Kidney (tissue), 22 donors: ENCODE data around the gene ZNF48. TPM values are rescaled to one million over a fixed set of nuclear protein-coding genes. Genes with fewer than 3 reads are reported as not detected.

ENCODE experiments used
- DNase-seq, 5 donors: peaks; one replicate each; pipeline ENCODE4 v3.0.0-alpha.2; 2013 to 2020
- FAIRE-seq: peaks from 2 replicates; lab custom pipeline; 2012; peaks lifted over from hg19 to GRCh38; lab: Jason Lieb, UNC
- H3K27ac ChIP-seq, 2 donors: one replicate each; pipeline ENCODE4 v1.7.0; 2013; ENCODE audit warnings: low read depth in 2 of 2, low read length in 2 of 2, inconsistent platforms in 1 of 2
- H3K27me3 ChIP-seq: one replicate; pipeline ENCODE4 v1.7.1; 2013; ENCODE audit warnings: low read length, inconsistent platforms; ENCODE audit not compliant: control insufficient read depth, insufficient read depth
- H3K36me3 ChIP-seq, 3 donors: one replicate each; pipeline versions ENCODE4 v1.7.0 to v1.7.1; 2013; ENCODE audit warnings: low read length in 3 of 3, control low read depth in 1 of 3, inconsistent platforms in 1 of 3; ENCODE audit not compliant: insufficient read depth in 3 of 3, control insufficient read depth in 2 of 3
- H3K4me1 ChIP-seq, 3 donors: one replicate each; pipeline versions ENCODE4 v1.7.0 to v1.7.1; 2013; ENCODE audit warnings: low read length in 3 of 3, inconsistent platforms in 1 of 3, low read depth in 1 of 3; ENCODE audit not compliant: control insufficient read depth in 2 of 3, insufficient read depth in 2 of 3
- H3K4me3 ChIP-seq, 3 donors: one replicate each; pipeline versions ENCODE4 v1.7.0 to v1.8.1; 2013; ENCODE audit warnings: low read length in 3 of 3, control low read depth in 1 of 3, inconsistent platforms in 1 of 3
- H3K9ac ChIP-seq, 3 donors: one replicate each; pipeline versions ENCODE4 v1.7.0 to v1.7.1; 2013; ENCODE audit warnings: low read length in 3 of 3, control low read depth in 1 of 3, inconsistent platforms in 1 of 3
- H3K9me3 ChIP-seq, 3 donors: one replicate each; pipeline versions ENCODE4 v1.7.0 to v1.7.1; 2013; ENCODE audit warnings: low read length in 3 of 3, control low read depth in 1 of 3, inconsistent platforms in 1 of 3; ENCODE audit not compliant: control insufficient read depth in 2 of 3, insufficient read depth in 1 of 3
- CTCF ChIP-seq: IDR thresholded peaks from 3 replicates; pipeline ENCODE4 v1.5.1; 2012; ENCODE audit warnings: mild to moderate bottlenecking, moderate library complexity, borderline replicate concordance; ENCODE audit not compliant: insufficient read depth; ENCODE audit errors: extremely low read depth
- intact Hi-C: fragments of 100-400 bp; cut with DNase I; formaldehyde crosslinking; loops from one replicate; pipeline ENCODE4 v1.11.1; 2022
- long read RNA-seq, 10 donors: library from polyadenylated mRNA in 1 of 10; unstranded in 1 of 10; transcript quantifications; one replicate each; pipeline ENCODE4 v2.0.0 and lab custom pipeline, GENCODE V29; 2021 to 2026
- polyA plus RNA-seq: library from polyadenylated mRNA; stranded (reverse); fragments of 350-450 nt; fragmentation: Illumina TruSeq; extraction: RNeasy Lipid Tissue Mini Kit (QIAGEN cat#74804); gene quantifications from one replicate; pipeline ENCODE4 v1.2.3, GENCODE V29; 2014; ENCODE audit warnings: low read depth, low replicate concordance; ENCODE audit not compliant: insufficient read depth
- total RNA-seq: library from RNA; stranded (reverse); fragmentation: NEBNext Ultra II Directional; extraction: Animal tissue kit (Norgen Biotek cat#: 25700); gene quantifications from one replicate; pipeline ENCODE4 v1.2.1, GENCODE V29; 2021
- donor health status: control.
- donor health status: control.
- donor health status: control.
- donor health status: control.
- donor health status: control.
- donor health status: DM: yes; HTN: yes; CAD: no.
- donor health status: Normal renal cell carcinoma (clear cell type).

The ZNF48 gene
- 9.7 TPM for total RNA-seq
- polyA plus RNA-seq, result 6.9 TPM
- long read RNA-seq, donor 1, transcript ZNF48-201 (2 exons, 3,234 nt), result minor isoform, 5 of 11 reads
- long read RNA-seq, donor 1, transcript ZNF48-203 (3 exons, 912 nt), result major isoform, 6 of 11 reads
- long read RNA-seq, donor 1, partial matches to known transcripts, result 0 of 11 reads
- long read RNA-seq, donor 1, other reads (novel, unspliced or antisense), result 0 of 11 reads
- long read RNA-seq, donor 2, partial matches to known transcripts, result 0 of 4 reads
- long read RNA-seq, donor 2, other reads (novel, unspliced or antisense), result 0 of 4 reads
- long read RNA-seq, donor 3, partial matches to known transcripts, result 0 of 4 reads
- long read RNA-seq, donor 3, other reads (novel, unspliced or antisense), result 0 of 4 reads
- long read RNA-seq, donor 4, transcript ZNF48-203 (3 exons, 912 nt), result major isoform, 9 of 10 reads
- long read RNA-seq, donor 4, partial matches to known transcripts, result 0 of 10 reads
- long read RNA-seq, donor 4, other reads (novel, unspliced or antisense), result 0 of 10 reads
- long read RNA-seq, donor 5, result 0 reads
- long read RNA-seq, donor 6, partial matches to known transcripts, result 0 of 3 reads
- long read RNA-seq, donor 6, other reads (novel, unspliced or antisense), result 0 of 3 reads
- long read RNA-seq, donor 7, partial matches to known transcripts, result 0 of 7 reads
- long read RNA-seq, donor 7, other reads (novel, unspliced or antisense), result 2 of 7 reads
- long read RNA-seq, donor 8, partial matches to known transcripts, result 0 of 5 reads
- long read RNA-seq, donor 8, other reads (novel, unspliced or antisense), result 0 of 5 reads
- long read RNA-seq, donor 9, partial matches to known transcripts, result 0 of 3 reads
- long read RNA-seq, donor 9, other reads (novel, unspliced or antisense), result 0 of 3 reads
- long read RNA-seq, donor 10, partial matches to known transcripts, result 0 of 5 reads
- long read RNA-seq, donor 10, other reads (novel, unspliced or antisense), result 0 of 5 reads

- peaks cover 0 to 9% (median 6%) of the 10 kb centered on the region in 3 donors for H3K4me1 ChIP-seq
- H3K36me3 ChIP-seq, result peaks cover 0 to 3% (median 0%) of the 10 kb centered on the region in 3 donors
- H3K4me3 ChIP-seq, result peak within 1 kb of the TSS; percentile 64 to 76 (median 68)
- FAIRE-seq (no peak), DNase-seq (peak; percentile 93 to 98 (median 96))
- peak within 1 kb of the TSS; percentile 28 to 43 for H3K27ac ChIP-seq
- H3K27me3 ChIP-seq, result no peaks in the 10 kb centered on the region
- H3K9me3 ChIP-seq, result no peaks in the 10 kb centered on the region
- H3K9ac ChIP-seq, result peak within 1 kb of the TSS; percentile 65 to 73 (median 71)
- peak; percentile 37 for TF ChIP-seq CTCF
- intact Hi-C loops, result no loop called here
These were observed at the start of gene ZNF48 for GRCh38 chr16:30395155-30395991. TSS of gene ZNF48 (plus strand) at chr16:30395420. CDS start at chr16:30395795, 375 bp downstream.

DNA sequence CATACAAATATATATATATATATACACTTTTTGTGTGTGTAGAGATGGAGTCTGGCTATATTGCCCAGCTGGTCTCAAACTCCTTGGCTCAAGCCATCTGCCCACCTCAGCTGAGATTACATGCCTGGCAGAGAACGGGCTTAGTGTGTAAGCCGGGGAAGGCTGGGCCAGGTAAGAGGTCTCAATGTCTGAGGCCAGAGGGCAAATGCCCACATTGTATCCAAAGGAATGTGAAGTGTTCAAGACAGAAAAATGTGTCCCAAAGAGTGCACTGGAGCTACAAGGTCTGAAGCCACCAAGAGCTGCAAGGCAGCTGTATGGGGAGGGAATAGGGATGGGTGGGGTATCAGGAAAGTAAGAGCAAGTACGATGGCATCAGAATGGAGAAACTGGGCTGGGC, 48.9 kb upstream of the ZNF48 start:
- FAIRE-seq (no peak), DNase-seq (no peak)
- Histone ChIP-seq H3K4me1 (peaks cover 0 to 6% (median 0%) of the 10 kb centered on the region in 3 donors), H3K27ac (no peak overlapping the region), H3K9me3 (no peaks in the 10 kb centered on the region), H3K36me3 (peaks cover 0 to 3% (median 0%) of the 10 kb centered on the region in 3 donors), H3K9ac (no peak overlapping the region), H3K27me3 (no peaks in the 10 kb centered on the region), H3K4me3 (no peak overlapping the region)
- no peak for TF ChIP-seq CTCF
- intact Hi-C loops, result no loop called here

DNA sequence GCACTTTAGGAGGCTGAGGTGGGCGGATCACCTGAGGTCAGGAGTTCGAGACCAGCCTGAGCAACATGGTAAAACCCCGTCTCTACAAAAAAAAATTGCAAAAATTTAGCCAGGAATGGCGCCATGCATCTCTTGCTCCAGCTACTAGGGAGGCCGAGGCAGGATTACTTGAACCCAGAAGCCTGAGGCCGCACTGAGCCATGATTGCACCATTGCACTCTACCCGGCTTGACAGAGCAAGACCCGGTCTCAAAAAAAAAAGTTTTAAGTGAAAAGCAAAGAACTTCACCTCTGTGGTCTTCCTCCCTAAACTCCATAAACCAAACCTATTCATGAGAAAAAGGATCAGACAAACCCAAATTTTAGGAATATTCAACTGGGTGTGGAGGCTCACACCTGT, 47.1 kb upstream of the ZNF48 start:
- FAIRE-seq (no peak), DNase-seq (no peak)
- intact Hi-C loops, result no loop called here

More for the DNA sequence above, 47.1 kb upstream of the ZNF48 start:
- H3K27ac ChIP-seq, result no peak overlapping the region
- H3K9ac ChIP-seq, result no peak overlapping the region
- no peak overlapping the region for H3K4me3 ChIP-seq
- H3K4me1 ChIP-seq, result peaks cover 0 to 19% (median 10%) of the 10 kb centered on the region in 3 donors
- H3K27me3 ChIP-seq, result no peaks in the 10 kb centered on the region
- no peaks in the 10 kb centered on the region for H3K9me3 ChIP-seq
- TF ChIP-seq CTCF, result no peak
- peaks cover 0 to 19% (median 2%) of the 10 kb centered on the region in 3 donors for H3K36me3 ChIP-seq
